SK-N-SH (cell line): ENCODE results near the gene BMP8A.
"Not testable (repeated sequence)": the region's sequence is repeated elsewhere in the genome, so short reads cannot be mapped to it uniquely, and the experiment has no call there.

Experiments
- CTCF ChIP-seq: fragments of 200-600 bp; sonication (generic); IDR thresholded peaks from 2 replicates; pipeline ENCODE4 v1.6.1; 2017; ENCODE audit warnings: antibody characterized with exemption, mild to moderate bottlenecking, moderate library complexity
- MAX ChIP-seq: IDR thresholded peaks from 2 replicates; pipeline ENCODE4 v1.4.0; 2012; ENCODE audit warnings: low read depth
- NRF1 ChIP-seq: IDR thresholded peaks from 2 replicates; pipeline ENCODE4 v1.6.1; 2012; ENCODE audit warnings: low read depth, mild to moderate bottlenecking, low read length
- TAF1 ChIP-seq: IDR thresholded peaks from 2 replicates; pipeline ENCODE4 v1.6.1; 2012; ENCODE audit warnings: low read depth, mild to moderate bottlenecking, low read length, moderate library complexity, borderline replicate concordance
- TCF12 ChIP-seq: IDR thresholded peaks from 2 replicates; pipeline ENCODE4 v1.4.0; 2012
- YY1 ChIP-seq: IDR thresholded peaks from 2 replicates; pipeline ENCODE4 v1.4.0; 2012; ENCODE audit warnings: low read depth, mild to moderate bottlenecking
- ZBTB33 ChIP-seq: IDR thresholded peaks from 2 replicates; pipeline ENCODE4 v1.4.0; 2012; ENCODE audit warnings: low read depth, borderline replicate concordance

- not testable (repeated sequence) for TF ChIP-seq CTCF, YY1, TAF1, MAX, TCF12, ZBTB33, NRF1
Measured at GRCh38 chr1:39522221-39522620, 30.8 kb downstream of the BMP8A start.
